ENCODE results near the gene PVALEF. TPM values are rescaled to one million over a fixed set of nuclear protein-coding genes. Genes with fewer than 3 reads are reported as not detected.

Gene PVALEF
- total RNA-seq, 1 donor = not detected

DNA sequence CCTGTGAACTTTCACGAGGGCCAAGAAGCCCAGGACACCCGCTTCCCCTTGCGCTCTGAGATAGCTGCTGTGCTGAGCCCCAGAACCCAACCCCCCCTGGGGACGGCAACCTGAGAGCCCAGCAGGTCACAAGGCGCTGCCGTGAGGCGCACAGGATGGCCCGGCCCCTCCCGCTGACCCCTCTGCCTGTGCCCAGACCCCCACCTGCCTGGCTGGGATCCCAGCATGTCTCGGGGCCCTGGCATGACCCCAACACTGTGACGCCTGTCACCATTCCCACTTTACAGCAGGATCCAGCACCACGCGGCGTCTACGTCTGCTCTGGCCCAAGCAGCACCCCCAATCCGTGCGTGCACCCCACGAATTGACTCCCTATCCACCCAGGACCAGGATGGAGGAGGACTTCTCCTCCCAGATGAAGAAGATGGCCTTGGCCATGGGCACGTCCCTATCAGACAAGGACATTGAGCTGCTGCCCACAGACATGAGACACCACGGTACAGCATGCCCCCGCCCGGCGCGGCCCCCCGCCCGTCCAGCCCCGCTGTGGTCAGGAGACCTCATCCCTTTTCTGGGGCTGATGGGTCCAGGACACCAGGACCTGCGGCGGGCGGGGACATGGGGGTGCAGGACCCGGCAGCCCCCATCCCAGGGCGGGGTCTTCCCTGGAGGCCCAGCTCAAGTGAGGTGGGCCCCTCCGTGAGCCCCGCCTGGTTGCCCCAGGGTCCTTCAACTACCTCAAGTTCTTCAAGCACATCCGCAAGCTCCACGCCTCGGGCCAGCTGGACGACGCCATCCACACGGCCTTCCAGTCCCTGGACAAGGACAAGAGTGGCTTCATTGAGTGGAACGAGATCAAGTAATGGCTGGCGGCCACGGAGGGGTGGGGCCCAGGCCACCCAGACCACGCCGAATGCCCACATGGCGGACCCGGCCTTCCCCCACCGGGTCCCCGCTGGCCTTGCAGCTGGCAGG lies 15.8 kb downstream of the PVALEF start:
- DNase-seq (ENCODE audit: insufficient read length, low spot score, missing footprints) = no peak
- Histone ChIP-seq H3K27me3 (ENCODE audit: insufficient read depth, low read length) (peaks cover 7% of the 10 kb centered on the region), H3K36me3 (ENCODE audit: insufficient read depth, low read length) (no peaks in the 10 kb centered on the region), H3K4me3 (ENCODE audit: insufficient read depth, low read length) (no peak overlapping the region), H3K4me1 (ENCODE audit: insufficient read depth, low read length) (no peaks in the 10 kb centered on the region), H3K79me2 (ENCODE audit: insufficient read depth, low read length) (no peaks in the 10 kb centered on the region), H3K4me2 (ENCODE audit: insufficient read depth, low read length) (no peak overlapping the region), H2AFZ (ENCODE audit: low read length) (no peak overlapping the region), H3K9me3 (ENCODE audit: low read depth, low read length) (no peaks in the 10 kb centered on the region), H4K20me1 (ENCODE audit: insufficient read depth, low read length) (no peaks in the 10 kb centered on the region), H3K27ac (ENCODE audit: low read depth, low read length) (no peak overlapping the region)
- TF ChIP-seq, protein P1, sequence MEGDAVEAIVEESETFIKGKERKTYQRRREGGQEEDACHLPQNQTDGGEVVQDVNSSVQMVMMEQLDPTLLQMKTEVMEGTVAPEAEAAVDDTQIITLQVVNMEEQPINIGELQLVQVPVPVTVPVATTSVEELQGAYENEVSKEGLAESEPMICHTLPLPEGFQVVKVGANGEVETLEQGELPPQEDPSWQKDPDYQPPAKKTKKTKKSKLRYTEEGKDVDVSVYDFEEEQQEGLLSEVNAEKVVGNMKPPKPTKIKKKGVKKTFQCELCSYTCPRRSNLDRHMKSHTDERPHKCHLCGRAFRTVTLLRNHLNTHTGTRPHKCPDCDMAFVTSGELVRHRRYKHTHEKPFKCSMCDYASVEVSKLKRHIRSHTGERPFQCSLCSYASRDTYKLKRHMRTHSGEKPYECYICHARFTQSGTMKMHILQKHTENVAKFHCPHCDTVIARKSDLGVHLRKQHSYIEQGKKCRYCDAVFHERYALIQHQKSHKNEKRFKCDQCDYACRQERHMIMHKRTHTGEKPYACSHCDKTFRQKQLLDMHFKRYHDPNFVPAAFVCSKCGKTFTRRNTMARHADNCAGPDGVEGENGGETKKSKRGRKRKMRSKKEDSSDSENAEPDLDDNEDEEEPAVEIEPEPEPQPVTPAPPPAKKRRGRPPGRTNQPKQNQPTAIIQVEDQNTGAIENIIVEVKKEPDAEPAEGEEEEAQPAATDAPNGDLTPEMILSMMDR (IDR thresholded peaks at IDR 0.05; ENCODE audit: extremely low read depth, low read depth, low read length) = no peak

DNA sequence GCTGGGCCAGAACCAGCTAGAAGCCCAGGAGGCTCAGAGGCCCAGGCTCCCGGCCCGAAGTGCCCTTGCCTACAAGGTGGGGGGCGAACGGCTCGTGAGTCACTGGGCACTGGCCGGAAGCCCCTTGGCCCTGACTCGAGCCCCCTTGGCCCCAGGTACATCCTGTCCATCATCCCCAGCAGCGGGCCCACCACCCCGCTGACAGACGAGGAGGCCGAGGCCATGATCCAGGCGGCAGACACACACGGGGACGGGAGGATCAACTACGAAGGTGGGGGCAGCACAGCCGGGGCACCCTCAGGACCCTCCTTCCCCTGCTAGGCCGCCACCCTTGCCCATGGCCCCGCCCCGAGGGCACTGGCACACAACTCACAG lies 16.5 kb downstream of the PVALEF start:
- Histone ChIP-seq H3K27ac (ENCODE audit: low read depth, low read length) (no peak overlapping the region), H3K79me2 (ENCODE audit: insufficient read depth, low read length) (no peaks in the 10 kb centered on the region), H2AFZ (ENCODE audit: low read length) (no peak overlapping the region), H3K4me3 (ENCODE audit: insufficient read depth, low read length) (no peak overlapping the region), H3K36me3 (ENCODE audit: insufficient read depth, low read length) (no peaks in the 10 kb centered on the region), H3K4me2 (ENCODE audit: insufficient read depth, low read length) (no peak overlapping the region), H4K20me1 (ENCODE audit: insufficient read depth, low read length) (no peaks in the 10 kb centered on the region), H3K4me1 (ENCODE audit: insufficient read depth, low read length) (no peaks in the 10 kb centered on the region), H3K9me3 (ENCODE audit: low read depth, low read length) (no peaks in the 10 kb centered on the region), H3K27me3 (ENCODE audit: insufficient read depth, low read length) (peaks cover 7% of the 10 kb centered on the region)
- TF ChIP-seq, protein P1 (IDR thresholded peaks at IDR 0.05; ENCODE audit: extremely low read depth, low read depth, low read length) = no peak
- DNase-seq (ENCODE audit: insufficient read length, low spot score, missing footprints) = no peak

DNA sequence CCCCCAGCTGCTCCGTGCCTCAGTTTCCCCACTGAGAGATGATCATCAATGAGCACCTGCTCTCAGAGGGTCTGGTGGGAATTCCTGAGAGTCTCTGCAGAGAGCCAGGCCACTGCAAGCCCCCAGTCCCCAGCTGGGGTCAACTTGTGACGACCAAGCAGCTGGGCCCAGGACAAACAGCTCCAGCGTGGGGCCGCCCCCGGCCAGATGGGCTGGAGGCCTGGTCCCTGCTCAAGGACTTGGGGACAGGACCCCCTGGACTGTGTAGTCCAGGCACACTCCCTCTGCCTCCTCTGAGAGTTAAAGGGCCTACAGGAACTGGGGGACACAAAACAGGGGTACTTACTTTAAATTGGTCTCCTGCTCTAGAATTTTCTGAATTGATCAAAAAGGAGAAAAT lies 17.3 kb downstream of the PVALEF start:
- Histone ChIP-seq H3K9me3 (ENCODE audit: low read depth, low read length) (no peaks in the 10 kb centered on the region), H3K4me1 (ENCODE audit: insufficient read depth, low read length) (no peaks in the 10 kb centered on the region), H4K20me1 (ENCODE audit: insufficient read depth, low read length) (no peaks in the 10 kb centered on the region), H3K27me3 (ENCODE audit: insufficient read depth, low read length) (peaks cover 7% of the 10 kb centered on the region), H3K79me2 (ENCODE audit: insufficient read depth, low read length) (no peaks in the 10 kb centered on the region), H3K36me3 (ENCODE audit: insufficient read depth, low read length) (no peaks in the 10 kb centered on the region), H3K4me3 (ENCODE audit: insufficient read depth, low read length) (no peak overlapping the region), H3K27ac (ENCODE audit: low read depth, low read length) (no peak overlapping the region), H3K4me2 (ENCODE audit: insufficient read depth, low read length) (no peak overlapping the region), H2AFZ (ENCODE audit: low read length) (no peak overlapping the region)
- DNase-seq (ENCODE audit: insufficient read length, low spot score, missing footprints) = no peak
- TF ChIP-seq, protein P1 (IDR thresholded peaks at IDR 0.05; ENCODE audit: extremely low read depth, low read depth, low read length) = no peak

DNA sequence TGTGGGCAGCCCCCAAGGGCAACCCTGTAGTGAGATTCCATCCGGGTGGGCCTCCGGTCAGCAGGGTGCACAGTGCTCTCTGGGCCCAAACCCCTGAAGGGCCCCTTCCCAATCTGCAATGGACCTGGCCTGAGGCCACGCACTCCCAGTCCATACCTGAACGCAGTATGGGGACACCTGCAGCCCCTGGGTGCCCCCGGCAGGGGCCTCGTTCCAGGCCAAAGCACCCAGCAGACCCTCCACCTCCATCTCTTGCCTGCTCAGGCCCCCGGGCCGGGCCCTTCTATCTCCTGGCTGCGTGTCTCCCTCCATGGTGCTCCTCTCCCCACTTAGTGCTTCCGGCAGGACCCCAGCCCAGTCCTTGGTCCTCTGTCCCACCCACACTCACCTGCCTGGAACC lies 18.0 kb downstream of the PVALEF start:
- Histone ChIP-seq H3K4me3 (ENCODE audit: insufficient read depth, low read length) (no peak overlapping the region), H3K4me2 (ENCODE audit: insufficient read depth, low read length) (no peak overlapping the region), H2AFZ (ENCODE audit: low read length) (no peak overlapping the region), H3K27me3 (ENCODE audit: insufficient read depth, low read length) (peaks cover 7% of the 10 kb centered on the region), H4K20me1 (ENCODE audit: insufficient read depth, low read length) (no peaks in the 10 kb centered on the region), H3K79me2 (ENCODE audit: insufficient read depth, low read length) (no peaks in the 10 kb centered on the region), H3K36me3 (ENCODE audit: insufficient read depth, low read length) (no peaks in the 10 kb centered on the region), H3K9me3 (ENCODE audit: low read depth, low read length) (no peaks in the 10 kb centered on the region), H3K4me1 (ENCODE audit: insufficient read depth, low read length) (no peaks in the 10 kb centered on the region), H3K27ac (ENCODE audit: low read depth, low read length) (no peak overlapping the region)
- no peak for DNase-seq (ENCODE audit: insufficient read length, low spot score, missing footprints)
- TF ChIP-seq, protein P1 (IDR thresholded peaks at IDR 0.05; ENCODE audit: extremely low read depth, low read depth, low read length) = no peak
